NCI-H146 treated with DMSO at 0.1 percent for 48 hours (cell line): ENCODE measurements around the gene CCDC88C.
"Not testable (repeated sequence)": the region's sequence is repeated elsewhere in the genome, so short reads cannot be mapped to it uniquely, and the experiment has no call there.

ENCODE experiments used
- DNase-seq: peaks from one replicate; lab custom pipeline; 2025; ENCODE audit not compliant: unreplicated experiment; lab: John Stamatoyannopoulos, UW

CCDC88C gene

DNA sequence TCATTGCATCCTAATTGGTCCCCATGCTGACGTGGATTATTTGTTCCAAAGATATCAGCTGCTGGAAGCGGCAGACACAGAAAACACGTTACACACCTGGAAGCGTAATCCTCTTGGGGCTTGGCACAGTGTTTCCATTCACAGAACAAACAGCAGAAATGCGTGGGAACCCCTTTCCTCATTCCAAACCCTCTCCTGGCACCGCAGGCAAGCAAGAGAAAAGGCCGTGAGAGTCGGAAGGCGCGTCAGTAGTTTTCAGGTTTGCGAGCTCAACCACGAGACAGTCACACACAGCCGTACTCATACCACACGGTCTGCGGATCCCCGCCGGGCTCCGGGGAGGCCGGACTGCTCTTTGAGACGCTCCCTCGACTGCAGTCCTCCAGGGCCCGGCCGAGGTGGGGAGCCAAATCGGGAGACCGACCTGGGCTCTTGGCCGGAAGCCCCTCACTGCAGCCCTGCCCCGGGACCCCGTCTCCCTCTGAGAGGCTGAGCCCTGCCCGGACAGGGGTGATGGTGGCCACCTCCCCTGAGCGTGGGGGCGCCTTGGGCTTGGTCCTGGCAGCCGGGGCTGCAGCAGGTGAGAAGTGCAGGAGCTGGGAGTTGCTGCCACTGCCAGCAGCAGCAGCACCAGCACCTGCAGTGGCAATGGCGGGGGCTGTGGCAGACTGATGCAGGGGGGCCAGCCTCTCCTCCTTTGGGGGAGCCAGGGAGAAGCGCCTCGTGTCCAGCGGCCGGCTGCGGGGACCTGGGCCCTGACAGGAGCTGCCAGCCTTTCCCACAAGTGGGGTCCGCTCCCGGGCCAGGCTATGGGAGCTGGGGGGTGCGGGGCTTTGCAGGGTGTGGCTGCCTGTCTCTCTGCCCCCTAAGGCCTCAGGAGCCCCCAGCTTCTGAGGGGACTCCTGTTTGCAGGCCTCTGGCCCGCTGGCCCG, 145.0 kb downstream of the CCDC88C start:
- no peak for DNase-seq

- no peak for DNase-seq
Observed at GRCh38 chr14:91271639-91272038, 146.0 kb downstream of the CCDC88C start.

- DNase-seq, result no peak
Observed at GRCh38 chr14:91270619-91271018, 147.0 kb downstream of the CCDC88C start.

GRCh38 chr14:91270188-91270587, 147.4 kb downstream of the CCDC88C start:
- no peak for DNase-seq

GRCh38 chr14:91269076-91269991, 148.3 kb downstream of the CCDC88C start:
- DNase-seq, result no peak

- DNase-seq, result no peak
Observed at GRCh38 chr14:91267965-91268437, 149.6 kb downstream of the CCDC88C start.

DNA sequence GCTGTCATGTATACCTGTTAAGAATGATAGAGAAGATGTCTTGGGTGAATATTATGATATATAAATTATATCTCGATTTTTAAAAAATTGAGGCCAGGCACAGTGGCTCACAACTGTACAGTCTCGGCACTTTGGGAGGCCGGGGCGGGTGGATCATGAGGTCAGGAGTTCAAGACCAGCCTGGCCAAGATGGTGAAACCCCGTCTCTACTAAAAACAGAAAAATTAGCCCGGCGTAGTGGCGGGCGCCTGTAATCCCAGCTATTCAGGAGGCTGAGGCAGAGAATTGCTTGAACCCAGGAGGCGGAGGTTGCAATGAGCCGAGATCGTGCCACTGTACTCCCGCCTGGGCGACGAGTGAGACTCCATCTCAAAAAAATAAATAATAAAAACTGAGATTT, 151.3 kb downstream of the CCDC88C start:
- not testable (repeated sequence) for DNase-seq

DNA sequence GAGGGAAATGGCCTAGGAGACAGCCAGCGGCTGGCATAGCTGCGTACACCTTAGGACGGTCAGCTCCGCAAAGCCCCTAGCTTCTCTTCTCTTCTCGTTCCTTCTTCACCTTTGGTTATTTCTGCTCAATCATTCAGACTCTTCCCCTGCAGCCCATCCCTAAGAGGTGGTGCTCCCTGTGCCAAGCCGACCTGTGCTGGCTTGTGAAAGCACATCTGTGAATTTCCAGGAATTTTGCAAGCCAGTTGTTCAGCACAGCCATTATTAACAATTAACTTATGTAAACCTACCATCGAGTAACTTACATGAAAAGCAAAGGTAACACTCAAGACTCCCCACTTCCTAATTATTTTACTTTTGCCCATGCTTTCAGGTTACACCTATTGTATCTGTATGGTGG, 152.2 kb downstream of the CCDC88C start:
- DNase-seq, result no peak

- no peak for DNase-seq
Observed at GRCh38 chr14:91264151-91265150, 153.2 kb downstream of the CCDC88C start.

DNA sequence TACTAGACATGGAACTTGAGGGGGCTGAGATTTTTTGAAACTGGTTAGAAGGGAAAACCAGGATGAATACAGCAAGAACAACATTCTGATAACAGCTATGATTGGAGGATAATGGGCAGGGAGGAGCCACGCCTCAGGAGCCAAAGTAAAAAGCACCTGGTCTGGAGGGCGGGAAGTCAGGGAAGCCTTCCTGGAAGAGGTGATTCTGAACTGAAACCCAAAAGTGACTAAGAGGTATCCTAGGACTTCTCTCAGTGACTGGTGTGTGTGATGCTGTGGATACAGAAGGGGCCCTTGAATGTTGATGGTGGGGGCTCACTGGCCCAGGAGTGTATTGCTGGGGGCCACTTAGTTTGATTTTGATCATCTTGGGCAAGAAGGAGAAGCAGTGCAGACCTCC, 154.3 kb downstream of the CCDC88C start:
- DNase-seq, result no peak

- DNase-seq, result no peak
Observed at GRCh38 chr14:91261986-91262549, 155.6 kb downstream of the CCDC88C start.

DNA sequence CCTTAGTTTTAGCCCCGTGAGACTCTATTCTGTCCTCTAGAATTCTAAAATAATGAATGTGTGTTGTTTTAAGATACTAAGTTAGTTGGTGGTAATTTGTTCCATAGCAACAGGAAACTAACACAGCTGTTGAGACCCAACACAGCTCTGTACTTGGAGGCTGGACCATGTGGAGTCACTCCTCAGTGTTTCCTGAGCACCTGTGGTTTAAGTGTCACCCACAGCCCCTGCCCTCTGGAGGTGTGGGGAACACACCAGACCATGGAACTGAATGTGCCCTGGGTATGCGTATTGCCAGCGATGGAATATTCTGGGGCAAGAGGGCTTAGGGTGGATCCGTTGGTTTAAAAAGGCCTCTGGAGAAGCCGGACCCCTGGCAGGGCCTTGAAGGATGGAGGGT, 156.5 kb downstream of the CCDC88C start:
- DNase-seq, result no peak

DNA sequence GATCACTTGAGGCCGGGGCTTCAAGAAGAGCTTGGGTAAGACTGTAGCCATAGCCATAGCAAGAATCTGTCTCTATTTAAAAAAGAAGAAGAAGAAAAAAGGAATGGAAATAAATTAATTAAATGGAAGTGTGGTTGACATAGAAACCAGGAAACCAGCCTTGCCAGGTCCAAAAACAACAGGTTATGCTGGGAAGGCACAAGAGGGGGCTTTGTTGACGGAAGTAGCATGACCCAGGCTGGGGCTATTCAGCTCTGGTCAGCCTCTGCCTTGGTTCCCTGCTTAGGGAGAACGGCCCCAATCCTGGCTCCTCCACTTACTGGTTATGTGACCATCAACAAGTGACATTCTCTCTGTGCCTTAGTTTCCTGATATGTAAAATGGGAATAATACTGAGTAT, 158.7 kb downstream of the CCDC88C start:
- no peak for DNase-seq

DNA sequence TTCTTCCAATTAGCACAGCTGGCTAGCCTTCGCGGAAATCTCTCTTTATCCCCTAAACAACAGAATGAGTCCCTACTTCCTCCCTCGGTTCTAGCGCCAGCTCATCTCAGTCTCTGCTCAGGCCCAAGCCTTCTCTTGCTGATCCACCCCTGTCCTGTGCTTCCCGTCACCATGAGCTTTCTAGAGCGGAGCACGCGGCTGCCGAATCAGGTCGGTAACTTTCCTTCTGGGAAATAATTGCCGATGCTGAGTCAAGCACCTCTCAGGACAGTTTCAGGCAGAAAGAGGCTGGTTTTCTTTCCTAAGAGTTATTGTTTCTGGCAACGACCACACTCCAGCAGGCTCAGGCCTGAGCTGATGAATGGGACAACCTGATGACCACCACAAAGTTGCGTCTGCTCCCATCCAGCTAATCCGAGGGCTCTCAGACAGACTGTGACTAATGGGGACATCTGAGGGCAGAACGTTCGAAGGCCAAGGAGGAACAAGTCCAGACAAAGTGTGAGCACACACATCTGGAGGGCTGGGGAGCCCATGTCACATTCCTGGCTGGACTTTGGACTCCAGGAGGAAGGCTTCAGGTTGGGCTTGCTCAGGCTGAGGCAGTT, 159.5 kb downstream of the CCDC88C start:
- DNase-seq, result no peak

DNA sequence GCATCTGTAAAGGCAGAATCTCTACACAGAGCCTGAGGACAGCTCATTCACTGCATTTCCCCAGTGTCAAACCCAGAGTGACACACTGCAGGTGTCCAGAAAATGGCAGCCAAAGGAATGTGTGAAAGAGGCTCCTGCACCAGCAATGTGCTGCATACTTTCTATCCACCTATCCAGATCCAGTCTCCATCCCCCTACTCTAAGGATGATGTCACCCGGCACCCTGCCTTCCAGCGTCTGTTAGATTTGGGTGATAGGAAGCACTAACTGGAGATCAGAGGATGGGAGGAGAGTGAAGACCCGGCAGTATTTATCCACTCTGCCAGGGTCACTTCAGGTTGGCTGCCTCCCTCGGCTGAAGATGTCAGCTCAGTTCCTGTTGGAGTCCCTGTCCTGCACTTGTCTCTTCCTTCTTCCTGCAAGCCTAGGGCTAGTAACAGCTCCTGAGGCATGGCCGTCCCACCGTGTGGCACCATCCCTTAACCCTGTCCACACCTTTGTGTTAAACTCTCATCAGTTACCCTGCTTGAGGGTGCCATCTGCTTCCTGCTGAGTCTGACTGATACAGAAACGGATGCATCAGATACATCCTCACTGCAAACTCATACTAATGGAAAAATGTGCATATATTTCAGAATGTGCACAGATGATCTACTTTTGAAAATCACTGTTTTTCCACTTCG, 160.2 kb downstream of the CCDC88C start:
- no peak for DNase-seq

DNA sequence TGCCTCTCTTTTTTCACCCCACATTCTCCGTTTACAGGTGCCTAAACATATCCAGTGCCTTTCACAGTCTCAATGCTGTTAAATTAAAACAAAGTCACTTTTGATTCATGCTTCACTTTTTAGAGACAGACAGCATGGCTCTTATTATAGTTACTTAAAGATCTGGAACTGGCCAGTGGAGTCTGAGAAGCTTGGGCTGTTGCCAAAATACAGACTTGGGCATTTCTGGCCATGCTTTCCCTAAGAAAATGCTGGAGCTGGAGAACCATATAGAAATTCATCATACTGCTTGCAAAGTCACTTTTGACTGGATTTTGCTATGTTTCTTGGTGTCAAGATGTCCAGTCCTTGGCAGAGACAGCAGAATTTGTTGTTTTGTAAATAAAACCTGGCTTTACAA, 161.0 kb downstream of the CCDC88C start:
- no peak for DNase-seq

GRCh38 chr14:91255026-91255695, 162.5 kb downstream of the CCDC88C start:
- DNase-seq, result no peak

DNA sequence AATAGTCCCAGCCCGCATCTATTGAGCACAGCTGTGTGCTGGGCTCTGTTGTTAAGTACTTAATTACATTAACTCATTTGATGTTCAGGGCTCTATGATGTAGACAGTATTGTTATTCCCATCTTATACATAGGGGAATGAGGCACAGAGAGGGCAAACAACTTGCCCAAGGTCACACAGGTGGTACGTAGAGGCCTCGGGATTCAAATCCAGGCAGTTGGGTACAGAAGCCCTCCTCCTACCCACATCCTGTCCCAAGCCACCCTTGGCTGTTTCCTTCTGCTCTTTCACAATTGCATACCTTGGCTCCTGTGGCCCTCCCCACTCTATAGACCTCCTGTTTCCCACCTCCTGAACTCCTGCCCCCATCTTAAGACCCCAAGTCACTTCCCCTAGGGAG, 163.2 kb downstream of the CCDC88C start:
- DNase-seq, result no peak
